NCI-H146 (cell line): ENCODE measurements around the gene HOXA10.
A peak's percentile ranks its signal among the peaks of the same experiment; 100 is the strongest.

Experiments used
- DNase-seq: peaks from one replicate; lab custom pipeline; 2025; lab: John Stamatoyannopoulos, UW

HOXA10 gene

DNA sequence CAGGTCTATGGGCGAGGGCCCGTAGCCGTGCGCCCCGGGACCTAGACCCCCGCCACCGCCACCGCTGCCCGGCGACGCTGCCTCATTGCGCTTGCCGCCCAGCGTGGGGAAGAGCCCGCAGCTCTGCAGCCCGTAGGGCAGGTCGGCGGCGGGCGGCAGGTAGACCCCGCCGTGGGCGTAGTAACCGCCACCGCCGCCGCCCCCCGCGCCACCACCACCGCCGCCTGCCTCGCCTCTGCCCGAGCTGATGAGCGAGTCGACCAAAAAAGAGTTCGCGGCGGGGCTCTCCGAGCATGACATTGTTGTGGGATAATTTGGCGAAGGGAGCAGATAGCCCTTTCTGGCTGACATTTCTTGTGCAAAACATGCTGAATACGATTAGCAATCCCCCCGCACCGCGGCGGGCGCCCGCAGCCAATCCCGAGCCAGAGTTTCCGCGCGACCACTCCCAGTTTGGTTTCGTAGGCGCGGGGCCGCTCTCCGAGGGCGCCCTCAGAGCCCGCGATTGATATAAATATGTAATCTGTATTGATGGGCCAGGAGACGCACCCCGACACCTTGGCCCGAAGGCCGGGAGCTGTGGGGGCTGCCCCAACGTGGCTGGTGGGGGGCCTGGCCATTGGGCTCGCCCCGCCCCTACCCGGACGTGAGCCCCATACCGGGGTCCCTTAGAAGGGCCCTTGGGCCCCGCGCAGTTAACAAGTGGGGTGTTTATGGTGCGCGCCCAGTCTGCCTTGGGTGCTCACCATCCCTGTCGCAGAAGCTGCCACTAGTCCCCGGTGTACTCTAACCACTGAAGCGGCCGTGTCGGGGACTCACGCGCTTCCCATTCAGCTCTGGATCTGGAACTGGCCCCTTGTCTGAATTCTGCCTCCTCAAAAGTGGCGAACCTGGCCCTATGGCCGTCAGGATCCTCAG is at the start of gene HOXA10:
HOXA10 (minus strand) TSS at position 365 of the 918 bp plus-strand sequence; CDS start at position 351, 14 bp downstream.
- DNase-seq: peak; percentile 60

DNA sequence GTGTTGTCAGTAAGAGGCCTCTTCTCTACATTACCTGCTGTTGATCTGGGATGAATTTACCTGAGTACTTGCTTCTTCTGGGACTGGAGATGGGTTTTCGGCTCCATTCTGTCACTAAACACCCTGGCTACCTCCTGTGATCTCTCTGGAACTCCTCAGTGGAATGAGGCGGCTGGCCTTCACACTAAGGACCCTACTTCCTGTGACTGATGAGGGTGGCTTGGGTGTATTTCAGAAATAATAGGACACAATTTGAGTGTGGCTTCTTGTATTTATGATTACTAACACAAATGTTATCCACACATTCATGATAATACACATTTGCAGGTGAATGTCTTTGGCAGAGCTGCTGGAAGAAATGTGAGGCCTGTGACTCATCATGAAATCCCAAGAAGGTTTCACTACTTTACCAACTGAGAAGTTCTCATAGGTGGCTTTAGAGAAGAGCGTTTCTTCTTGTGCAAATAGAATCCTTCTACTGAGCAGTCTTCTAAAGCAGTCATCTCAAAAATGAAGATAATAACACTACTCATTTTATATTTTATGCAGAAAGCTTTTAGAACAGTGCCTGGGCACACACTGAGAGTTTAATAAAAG is 47.2 kb upstream of the HOXA10 start:
- no peak for DNase-seq

DNA sequence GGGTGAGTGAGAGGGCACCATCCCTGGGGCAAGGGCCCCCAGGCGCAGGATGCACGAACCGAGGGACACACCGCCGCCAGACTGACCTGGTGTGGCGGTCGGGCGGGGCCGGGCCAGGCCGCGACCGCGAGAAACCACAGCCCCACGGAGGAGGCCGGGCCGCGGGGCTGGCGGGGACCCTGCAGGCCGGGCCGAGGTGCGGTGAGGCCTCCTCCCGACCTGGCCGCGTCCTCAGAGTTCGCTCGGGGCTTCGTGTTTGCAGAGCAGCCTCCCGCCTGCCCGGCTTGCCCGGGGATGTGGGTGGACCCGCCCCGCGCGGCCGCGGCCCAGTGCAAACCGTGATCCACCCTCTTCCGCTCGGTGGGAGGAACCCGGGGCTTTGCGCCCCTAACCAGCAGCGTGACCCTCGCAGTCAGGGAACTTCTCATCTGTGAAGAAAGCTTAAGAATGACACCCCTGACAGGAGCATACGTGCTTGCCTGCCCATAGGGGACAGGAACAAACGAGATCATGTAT is 46.4 kb upstream of the HOXA10 start:
- DNase-seq: no peak

DNA sequence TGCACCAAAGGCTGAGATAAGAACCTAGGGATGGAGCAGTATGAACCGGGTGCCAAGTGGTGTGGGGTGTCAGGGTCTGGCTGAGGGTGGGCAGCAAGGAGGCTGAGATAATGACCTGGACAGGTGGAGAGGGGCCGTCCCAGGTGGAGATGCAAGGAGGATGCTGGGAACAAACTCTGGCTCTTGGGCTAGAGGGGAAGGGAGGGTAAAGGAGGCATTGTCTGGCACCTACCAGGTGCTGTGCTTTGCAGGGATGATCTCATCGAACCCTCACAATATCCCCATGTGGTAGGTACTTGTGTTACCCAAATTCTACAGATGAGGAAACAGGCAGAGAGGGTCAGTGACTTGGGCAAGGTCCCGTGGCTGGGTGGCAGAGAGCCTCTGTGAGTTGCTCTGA is 45.7 kb upstream of the HOXA10 start:
- DNase-seq: no peak

DNA sequence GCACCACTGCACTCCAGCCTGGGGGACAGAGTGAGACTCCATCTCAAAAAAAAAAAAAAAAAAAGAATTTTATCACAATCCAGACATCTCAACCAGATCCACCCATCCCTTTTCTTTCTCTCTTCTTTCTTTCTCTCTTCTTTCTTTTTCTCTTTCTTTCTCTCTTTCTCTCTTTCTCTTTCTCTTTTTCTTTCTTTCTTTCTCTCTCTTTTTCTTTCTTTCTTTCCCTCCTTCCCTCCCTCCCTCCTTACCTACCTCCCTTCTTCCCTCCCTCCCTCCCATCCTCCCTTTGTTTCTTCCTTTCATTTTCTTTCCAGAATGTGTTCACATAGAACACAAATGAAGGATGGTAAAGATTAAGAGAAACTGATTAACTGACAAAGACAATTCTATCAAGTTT is 43.8 kb upstream of the HOXA10 start:
- no peak for DNase-seq

- no peak for DNase-seq
These were observed 41.2 kb upstream of the HOXA10 start for GRCh38 chr7:27215356-27215755.

- no peak for DNase-seq
These were observed 40.3 kb upstream of the HOXA10 start for GRCh38 chr7:27214239-27214950.

- no peak for DNase-seq
These were observed 39.5 kb upstream of the HOXA10 start for GRCh38 chr7:27213433-27214238.

- DNase-seq: no peak
These were observed 38.6 kb upstream of the HOXA10 start for GRCh38 chr7:27212497-27213432.

GRCh38 chr7:27211764-27212204 is 37.7 kb upstream of the HOXA10 start:
- DNase-seq: no peak

GRCh38 chr7:27211084-27211446 is 36.9 kb upstream of the HOXA10 start:
- no peak for DNase-seq

DNA sequence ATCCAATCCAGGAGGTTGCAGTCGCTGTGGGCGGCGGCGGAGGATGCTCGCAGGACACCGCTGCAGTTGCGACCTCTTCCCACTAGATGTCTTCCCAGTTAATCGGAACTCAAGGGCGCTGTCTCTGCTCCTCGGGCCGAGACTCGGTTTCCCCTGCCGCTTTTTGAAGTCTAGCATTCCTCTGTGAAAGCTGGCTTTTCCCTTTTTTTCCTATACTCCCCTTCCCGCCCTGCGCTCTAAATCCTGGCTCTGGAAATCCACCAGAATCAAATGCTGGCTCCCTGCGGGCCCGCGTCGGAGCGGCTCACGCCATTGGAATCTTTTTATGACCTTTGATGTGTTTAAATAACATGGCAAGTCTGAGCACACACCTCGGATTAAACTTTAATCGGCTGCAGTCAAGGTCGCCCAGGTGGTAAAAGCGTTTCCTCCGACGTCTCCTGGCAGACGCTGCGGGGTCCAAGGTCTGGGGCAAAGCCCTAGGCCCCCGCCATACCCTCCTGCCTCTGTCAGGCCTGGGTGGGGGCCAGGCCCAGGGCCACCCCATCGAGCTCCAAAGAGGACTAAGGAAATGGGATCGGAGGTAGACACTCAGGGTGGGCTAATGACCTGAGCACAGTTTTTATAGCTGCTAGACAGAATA is 36.4 kb upstream of the HOXA10 start:
- DNase-seq: no peak

DNA sequence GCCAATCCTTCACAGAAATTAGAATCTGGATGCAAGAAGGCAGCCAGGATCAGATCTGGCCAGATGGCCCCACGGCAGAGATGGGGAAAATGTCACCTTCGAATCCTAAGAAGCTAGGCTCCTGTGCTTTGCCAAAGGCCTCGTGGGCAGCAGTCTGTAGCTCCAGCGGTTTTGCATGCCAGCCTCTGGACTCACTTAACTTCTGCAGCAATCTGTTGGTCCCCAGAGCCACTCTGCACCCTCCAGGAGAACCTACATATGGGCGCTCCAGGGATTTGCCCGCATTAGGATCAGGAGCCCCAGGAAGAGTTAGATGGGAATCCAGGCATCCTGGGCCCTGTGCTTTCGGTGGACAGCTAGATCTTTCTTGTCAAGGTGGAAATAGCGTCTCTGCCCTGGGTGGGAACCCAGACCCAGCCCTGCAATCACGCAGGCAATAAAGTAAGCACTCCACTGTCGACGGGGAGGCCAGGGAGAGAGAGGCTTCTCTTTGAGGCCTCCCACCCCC is 35.9 kb upstream of the HOXA10 start:
- DNase-seq: no peak

DNA sequence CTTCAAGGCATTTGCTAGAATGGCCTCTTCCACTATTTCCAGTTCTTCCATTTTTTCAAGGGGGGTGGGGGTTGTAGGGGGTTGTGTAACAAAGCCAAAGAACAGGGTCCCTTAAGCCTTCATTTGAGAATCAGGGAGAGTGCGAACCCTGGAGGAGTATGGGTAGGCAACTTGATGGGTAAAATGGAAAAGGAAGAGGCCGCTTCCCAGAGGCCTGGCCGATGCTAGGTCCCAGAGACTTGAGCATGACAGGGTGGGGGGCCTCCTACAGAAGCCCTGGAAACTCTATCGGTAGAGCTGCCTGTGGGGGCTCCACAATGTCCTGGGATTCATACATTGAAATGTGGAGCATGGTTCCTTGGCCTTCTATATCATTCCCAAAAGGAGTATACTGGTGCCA is 34.9 kb upstream of the HOXA10 start:
- no peak for DNase-seq

GRCh38 chr7:27207348-27207985 is 33.3 kb upstream of the HOXA10 start:
- no peak for DNase-seq

DNA sequence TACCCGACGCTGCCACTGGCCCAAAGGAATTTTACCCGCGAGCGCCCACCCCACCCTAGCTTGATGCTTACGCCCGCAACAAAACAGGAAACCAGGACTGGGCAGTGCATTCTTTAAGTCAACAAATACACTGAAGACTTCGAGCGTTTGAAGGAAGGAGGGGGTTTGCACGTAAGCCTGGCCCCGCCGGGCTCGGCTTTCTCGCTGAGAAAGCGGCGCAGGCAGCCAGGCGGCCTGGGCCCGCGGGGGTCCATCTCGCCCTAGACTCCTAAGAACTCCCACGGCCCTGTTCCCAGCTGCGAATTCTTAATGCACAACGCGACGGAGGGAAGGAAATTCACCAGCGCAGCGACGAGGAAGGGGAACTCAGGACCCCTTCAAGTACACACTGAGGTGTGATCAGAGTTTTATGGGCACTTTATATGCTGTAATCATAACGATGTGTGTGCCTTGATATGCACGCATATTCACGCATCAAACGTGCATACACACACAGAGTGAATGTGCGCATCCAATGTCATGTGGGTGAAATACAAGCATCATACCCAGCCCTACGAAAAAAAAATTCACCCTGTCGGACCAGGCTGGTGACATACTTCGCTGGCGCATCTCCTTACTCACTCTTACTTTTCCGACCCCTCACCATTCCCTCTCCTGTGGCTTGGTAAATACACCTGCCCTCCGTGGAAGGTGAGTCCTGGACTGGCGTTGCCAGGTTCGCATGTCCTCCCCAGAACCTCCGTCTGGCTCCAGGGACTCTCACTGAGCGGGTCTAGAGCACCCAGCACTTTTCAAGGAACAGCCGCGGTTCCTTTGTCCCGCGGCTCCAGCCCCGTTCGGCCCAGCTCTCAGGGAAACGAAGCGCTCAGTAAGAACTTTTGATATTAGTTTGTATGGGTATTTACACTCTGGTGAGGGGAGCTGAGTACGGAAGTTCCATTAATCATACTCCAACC is 31.5 kb upstream of the HOXA10 start:
- no peak for DNase-seq

DNA sequence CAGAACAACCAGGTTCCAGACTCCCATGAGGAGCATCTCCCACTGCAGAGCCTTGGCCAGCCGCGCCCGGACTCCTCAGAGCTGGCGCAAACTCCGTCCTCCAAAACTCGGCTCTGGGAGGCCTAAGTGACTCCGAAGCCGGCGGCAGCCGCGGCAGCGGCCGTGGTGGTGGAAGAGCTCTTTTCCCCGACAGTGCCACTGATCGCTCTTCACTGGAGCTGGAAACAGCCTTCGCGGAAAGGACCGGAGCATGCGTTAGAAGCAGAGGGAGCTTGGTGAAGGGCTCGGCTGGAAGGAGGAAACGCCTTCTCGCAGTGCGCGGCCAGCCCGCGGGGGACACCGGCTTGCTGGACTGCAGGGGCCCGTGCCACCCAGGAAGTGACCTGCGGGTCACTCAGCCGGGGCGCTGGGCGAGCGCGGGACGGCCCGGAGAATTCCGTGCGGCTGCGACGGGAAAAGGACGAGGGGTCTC is 30.8 kb upstream of the HOXA10 start:
- DNase-seq: no peak

DNA sequence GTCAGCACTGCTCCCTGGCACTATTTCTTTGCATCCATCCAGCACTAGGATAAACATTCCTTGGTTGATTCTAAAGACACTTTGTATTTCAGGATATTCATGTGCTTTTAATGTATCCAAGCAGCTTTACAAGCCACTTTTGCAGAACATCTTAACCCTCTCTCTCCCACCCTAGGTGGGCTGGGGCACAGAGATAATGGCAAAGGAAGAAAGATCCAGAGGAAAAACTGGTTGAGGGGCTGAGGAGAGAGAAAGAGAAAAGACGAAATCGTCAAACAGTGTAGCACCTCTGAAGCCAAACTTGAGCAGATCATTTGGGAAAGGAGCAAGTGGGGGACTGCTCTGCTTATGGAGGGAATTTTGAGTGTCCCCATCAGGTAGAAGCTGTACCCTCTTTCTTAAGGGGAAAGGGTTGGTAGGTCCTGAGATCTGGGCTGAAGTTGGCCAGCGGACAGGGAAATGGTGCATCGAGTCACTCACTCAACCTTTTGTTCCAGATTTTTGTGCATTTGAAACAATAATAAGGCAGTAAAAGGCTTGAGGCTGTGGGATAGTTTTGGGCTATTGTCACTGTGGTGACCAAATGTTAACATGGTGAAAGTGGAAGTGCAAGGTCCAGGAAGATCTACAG is 30.0 kb upstream of the HOXA10 start:
- no peak for DNase-seq
